HG02840 (cell line): Measurements from ENCODE around the gene KITLG.
"Not testable (repeated sequence)": the region's sequence is repeated elsewhere in the genome, so short reads cannot be mapped to it uniquely, and the experiment has no call there.

Experiments used
- ATAC-seq: cut with Tn5 transposase; IDR thresholded peaks from one replicate; pipeline ENCODE4 v1.9.1; 2021; ENCODE audit warnings: mild to moderate bottlenecking, moderate library complexity, moderate number of reproducible peaks; ENCODE audit not compliant: unreplicated experiment, low FRiP score

KITLG gene, protein sequence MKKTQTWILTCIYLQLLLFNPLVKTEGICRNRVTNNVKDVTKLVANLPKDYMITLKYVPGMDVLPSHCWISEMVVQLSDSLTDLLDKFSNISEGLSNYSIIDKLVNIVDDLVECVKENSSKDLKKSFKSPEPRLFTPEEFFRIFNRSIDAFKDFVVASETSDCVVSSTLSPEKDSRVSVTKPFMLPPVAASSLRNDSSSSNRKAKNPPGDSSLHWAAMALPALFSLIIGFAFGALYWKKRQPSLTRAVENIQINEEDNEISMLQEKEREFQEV

GRCh38 chr12:88580051-88580871 is at the start of gene KITLG:
Gene KITLG, minus strand, starts transcription at chr12:88580471. Its CDS starts 193 bp downstream, at chr12:88580278.
- no peak for ATAC-seq

DNA sequence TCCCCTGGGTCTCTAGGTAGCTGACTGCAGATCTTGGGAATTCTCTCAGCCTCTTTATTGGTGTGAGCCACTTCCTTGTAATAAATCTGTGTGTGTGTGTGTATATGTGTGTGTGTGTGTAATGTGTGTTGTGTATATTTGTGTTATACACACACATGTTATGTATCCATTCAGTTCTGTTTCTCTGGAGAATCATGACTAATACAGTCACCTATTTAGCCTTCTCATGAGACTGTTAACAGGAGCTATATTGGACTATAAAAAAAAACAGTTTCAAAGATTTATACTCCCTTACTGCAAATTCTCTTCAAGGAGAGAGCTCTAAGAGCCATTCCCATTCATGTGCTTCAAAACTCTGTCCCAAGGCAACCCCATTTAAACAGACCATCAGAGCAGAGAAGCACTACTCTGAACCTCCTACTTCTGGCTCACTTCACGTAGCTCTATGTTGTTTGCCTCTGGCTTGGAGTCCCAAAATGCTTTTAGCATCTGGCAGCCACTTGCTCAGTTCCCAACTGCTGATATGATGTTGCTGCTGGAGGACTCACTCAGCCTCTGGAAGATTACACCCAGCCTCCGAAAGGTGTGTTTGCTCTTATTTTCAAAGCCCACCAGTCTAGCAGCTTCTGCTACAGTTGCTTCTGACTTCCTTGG is 48.7 kb upstream of the KITLG start:
- no peak for ATAC-seq

DNA sequence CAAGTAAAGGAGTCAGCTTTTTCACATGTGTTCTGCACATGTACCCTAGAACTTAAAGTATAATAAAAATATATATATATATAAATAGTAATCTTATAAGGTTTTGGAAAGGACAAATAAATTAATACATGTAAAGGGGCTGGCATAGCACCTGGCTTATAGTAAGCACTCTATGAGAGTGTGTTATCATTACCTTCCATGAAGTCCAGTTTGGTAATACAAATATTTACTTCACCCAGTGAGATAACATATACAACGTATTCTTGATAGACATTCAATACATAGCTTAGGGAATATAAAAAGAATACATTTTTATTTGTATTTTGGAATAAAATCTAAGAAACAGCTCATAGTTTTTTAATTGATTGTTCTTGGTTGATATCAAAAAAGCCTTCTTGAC is 47.8 kb upstream of the KITLG start:
- ATAC-seq, result not testable (repeated sequence)

- no peak for ATAC-seq
Measured at GRCh38 chr12:88627501-88627900, 47.2 kb upstream of the KITLG start.

DNA sequence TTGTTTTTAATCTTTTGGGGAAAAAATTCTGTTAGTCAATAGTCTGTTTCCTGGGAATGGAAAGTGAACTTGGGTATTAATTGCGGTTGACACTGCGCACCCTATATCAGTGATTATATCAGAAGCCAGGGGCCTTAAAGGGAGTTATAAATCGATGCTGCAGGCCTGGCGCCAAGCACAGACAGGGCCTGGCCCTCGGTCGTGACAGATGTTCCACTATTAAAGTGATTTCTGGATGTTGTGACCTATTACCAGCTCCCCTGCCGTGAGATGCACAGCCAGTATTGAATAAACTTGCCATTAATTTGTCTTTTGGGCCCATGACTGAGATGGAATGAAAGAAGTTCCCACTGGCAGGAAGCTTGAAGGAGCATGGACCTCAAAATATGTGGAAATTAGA is 45.1 kb upstream of the KITLG start:
- ATAC-seq, result no peak

DNA sequence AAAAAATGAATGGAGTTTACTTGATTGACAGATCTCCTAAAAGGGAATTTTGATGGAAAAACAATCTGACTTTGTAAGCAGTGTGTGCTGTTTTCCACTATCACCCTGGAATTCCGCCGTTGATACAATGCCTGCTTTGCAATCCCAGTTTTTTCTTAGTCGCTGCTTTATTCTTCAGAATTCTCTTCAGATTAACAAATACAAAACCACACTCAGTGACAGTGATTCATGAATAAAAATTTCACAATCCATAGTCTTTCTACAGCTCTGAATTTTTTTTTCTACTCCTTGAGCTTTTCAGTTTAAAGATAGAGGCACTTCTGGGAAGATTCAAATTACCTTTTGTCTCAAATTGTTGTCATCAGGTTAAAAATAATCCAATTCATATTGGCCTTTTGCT is 44.6 kb upstream of the KITLG start:
- ATAC-seq, result no peak

GRCh38 chr12:88623777-88624548 is 43.7 kb upstream of the KITLG start:
- no peak for ATAC-seq

DNA sequence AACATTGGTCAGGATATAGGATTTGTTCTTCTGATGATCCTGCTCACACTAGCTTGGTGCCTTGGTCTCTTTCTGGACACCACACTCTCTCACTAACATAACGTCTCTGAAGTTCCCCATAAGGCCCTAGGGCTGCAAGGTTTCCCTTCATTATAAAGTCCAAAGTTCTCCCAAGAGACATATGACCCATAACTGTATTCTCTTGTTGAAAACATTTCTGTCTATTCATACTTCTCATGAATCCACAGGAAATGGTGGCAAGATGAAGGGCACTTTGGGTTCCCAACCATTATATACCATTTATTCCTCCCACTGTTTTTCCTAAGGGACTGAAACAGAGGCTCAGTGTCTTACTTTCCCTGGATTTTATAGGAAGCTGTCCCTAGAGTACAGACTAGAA is 37.1 kb upstream of the KITLG start:
- ATAC-seq, result no peak

- no peak for ATAC-seq
Measured at GRCh38 chr12:88615490-88615889, 35.2 kb upstream of the KITLG start.

- no peak for ATAC-seq
Measured at GRCh38 chr12:88604646-88605045, 24.4 kb upstream of the KITLG start.

- ATAC-seq, result no peak
Measured at GRCh38 chr12:88600272-88600671, 20.0 kb upstream of the KITLG start.

DNA sequence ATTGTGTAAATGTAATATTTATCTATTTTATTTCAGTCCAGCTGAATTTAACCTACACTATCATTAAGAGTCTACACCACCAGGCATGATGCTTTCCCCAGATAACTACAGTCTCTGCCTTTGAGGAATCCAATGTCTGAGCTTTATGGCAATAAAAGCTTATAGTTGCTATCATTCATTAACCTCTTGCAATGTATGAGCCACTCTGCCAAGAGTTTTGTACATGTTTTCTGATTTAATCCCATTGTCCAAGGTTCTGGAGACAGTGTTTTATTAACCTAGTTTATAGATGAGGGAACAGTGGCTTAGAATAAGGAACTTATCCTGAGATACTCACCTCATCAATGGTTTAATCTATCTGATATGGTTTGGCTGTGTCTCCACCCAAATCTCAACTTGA is 17.1 kb upstream of the KITLG start:
- ATAC-seq, result no peak

DNA sequence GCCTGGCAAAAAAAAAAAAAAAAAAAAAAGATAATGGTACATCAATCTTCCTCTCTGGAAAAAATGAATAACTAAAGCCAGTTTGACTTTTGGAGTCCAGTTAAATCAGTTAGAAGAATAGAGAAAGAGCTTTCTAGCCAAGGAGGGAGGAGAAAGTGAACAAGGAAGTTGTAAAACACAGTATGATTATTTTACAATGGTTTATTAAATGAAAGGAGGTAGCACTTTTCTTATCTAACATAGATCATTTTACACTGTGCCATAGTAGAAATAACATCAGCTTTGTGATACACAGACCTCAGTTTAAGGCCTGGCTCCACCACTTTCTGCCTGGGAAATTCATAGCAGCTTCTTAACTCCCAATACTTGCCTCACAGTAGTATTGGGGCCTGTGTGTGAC is 15.4 kb upstream of the KITLG start:
- no peak for ATAC-seq

DNA sequence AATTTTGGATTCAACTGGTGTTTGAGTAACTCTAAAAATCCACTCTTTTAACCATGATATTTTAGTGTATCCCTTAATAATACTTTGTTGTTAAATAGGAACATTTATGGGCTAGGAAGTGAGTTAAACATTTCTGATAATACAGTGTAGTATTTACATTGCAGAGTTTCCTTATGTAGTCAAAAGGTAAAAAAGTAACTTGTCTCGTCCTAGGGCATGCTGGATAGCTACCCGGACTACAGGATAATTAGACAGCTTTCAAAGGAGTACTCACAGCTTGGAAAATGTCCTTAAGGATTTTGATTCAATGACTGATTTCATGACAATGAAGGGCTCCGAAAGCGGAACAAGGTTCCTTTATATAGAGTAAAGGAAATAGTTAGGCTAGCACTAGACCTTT is 14.5 kb upstream of the KITLG start:
- ATAC-seq, result no peak

DNA sequence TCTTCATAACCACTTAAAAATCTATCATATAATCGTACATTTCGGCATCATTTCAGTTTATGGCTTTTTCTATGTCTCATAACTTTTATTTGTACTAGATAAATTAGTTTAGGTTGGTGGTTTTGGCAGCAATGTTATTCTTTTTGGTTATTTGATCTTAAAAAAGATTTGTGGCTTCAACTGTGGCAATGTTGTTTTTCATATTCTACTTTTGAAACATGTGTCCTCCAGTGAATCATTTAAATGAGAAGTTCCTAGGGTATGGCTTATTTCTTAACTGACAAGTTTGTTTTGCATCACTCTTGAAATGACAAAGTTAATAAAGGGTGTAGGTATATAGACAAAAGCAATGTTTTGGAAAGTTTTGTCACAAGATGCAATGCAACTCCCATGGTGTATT is 11.1 kb upstream of the KITLG start:
- no peak for ATAC-seq

DNA sequence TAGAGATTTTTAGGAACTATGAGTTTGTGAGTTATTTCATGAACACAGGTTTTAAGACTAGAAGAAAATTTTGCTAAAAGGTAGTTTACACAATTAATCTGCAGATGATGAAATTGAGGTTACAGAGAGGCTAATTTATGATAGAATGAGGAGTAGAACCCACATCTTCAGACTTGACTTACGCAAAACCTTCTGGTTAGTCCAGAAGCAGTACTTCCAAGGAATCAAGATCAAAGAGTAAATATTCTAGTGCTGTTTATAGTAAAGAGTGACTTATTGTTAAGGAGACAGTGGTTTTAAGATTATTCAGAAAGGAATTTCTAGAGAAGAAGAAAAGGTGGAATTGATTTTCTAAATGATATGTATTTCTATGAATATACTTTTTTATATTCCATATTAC is 10.6 kb upstream of the KITLG start:
- no peak for ATAC-seq

- ATAC-seq, result no peak
Measured at GRCh38 chr12:88585077-88585476, 4.8 kb upstream of the KITLG start.

GRCh38 chr12:88579601-88580050 is 645 bp downstream of the KITLG start:
- ATAC-seq, result no peak

- ATAC-seq, result no peak
Measured at GRCh38 chr12:88579161-88579517, 1.1 kb downstream of the KITLG start.

DNA sequence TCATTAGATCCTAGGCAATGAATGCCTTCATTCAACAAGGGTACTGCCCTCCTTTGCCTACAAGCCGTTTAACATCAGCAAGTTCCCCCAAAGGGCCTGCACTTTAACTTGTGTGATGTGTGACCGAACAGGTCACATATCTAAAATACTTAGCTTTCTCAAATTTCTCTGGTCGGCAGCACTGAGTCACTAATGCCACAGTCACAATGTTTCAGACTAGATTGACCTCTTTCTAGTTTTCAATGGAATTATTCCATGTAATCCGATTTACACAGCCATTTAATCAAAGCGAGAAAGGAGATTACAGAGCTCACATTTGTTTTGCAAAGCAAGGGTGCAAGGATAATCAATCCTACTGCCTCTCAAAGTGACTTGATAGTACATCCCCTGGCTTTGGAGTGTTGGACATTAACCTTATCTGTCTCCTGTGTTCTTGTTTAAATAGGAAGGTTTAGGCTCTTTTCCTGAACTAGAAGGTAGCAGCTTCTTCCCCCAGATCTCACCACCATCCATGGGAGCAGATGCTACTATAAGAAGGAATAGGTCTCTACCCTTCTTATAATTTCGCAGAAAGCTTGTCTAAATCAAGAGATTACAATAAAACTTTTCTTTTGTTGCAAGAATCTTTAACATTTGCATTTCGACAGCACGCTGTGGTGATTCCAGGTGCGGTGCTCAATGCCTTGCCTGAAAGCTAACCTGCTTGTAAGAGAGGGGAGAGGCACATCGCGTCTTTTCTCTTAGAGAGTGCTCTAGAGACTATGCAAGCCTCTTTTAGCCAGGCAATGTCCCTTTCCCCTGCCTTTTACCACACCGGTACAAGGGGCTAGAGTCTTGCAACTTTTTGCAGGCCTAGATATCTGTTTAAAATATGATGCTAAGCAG is 1.8 kb downstream of the KITLG start:
- ATAC-seq, result no peak
